GM18868 (cell line): ENCODE results near the gene KDM3A.
"Not testable (repeated sequence)": the region's sequence is repeated elsewhere in the genome, so short reads cannot be mapped to it uniquely, and the experiment has no call there.

ENCODE experiments used
- ATAC-seq: cut with Tn5 transposase; IDR thresholded peaks from one replicate; pipeline ENCODE4 v1.9.1; 2021; ENCODE audit warnings: mild to moderate bottlenecking, moderate library complexity; ENCODE audit not compliant: unreplicated experiment

Gene KDM3A

DNA sequence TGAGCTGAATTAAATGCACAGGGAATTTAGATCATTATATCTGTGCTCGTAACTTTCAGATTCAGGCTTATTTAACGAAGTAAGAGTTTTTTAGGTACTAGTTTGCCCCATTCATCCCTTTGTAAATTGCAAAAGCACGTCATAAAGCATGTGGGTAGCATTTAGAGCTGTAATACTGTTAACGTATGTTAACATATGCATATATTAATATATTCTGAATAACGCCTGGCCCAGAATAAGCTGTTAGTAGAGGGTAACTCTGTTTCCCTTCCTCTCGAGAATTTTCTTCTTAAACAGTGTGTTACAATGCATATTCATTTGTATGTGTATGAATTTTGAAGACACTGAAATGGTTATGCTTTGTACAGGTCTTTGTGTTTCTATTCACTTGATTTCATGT is 30.5 kb downstream of the KDM3A start:
- ATAC-seq = no peak

DNA sequence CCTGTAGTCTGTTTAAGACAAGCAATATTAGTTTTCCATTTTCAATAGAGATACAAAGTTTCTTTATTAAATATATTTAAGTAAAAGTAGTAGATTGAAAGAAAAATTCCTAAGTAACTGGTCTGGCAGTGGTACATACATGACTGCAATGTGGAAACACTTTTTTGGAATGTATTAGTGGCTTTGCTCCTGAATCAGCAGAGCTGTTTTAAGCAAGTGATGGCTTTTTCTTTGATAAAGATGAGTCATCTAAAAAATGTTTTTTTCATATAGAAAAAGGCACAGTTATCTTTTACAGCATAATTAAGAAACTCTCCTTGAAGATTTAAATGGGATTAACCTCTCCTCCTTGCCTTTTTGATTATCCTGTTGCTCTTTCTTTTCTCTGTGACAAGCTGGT is 34.9 kb downstream of the KDM3A start:
- ATAC-seq = no peak

DNA sequence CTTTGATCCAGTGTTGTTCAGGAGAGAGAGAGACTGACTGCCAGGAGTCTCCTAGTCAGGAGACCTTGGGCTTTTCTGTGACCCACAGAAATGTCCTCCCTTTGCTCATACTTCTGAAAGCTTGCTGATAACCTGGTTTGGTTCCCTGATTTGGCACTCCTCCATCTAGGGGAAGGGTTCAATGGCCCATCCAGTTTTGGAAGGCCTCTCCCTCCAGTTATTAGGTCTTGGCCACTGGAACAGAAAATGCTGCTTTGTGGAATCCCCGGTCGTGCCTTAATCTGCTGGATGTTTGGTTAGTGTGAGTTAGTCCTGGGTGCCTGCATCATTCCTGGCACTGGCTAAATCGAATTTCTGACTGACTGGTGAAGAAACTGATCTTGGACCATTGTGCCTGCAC is 35.7 kb downstream of the KDM3A start:
- no peak for ATAC-seq

DNA sequence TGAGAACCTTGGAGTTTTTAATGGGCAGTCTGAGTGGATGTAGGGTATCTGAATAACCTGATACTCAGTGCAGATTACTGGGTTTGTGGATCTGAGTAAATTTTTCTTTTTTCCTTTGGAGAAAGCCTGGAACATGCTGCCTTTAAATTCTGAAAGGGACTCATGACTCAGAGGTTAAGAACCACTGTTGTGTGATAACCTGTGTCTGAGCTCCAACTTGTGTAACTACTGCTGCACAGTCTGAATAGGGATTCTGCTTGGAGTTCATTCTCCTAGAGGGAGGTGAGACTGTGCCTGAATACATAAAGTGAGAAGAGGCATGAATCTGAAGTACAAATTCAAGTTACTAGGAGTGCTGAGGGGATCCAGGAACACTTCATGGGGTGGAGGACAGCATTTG is 36.2 kb downstream of the KDM3A start:
- no peak for ATAC-seq

DNA sequence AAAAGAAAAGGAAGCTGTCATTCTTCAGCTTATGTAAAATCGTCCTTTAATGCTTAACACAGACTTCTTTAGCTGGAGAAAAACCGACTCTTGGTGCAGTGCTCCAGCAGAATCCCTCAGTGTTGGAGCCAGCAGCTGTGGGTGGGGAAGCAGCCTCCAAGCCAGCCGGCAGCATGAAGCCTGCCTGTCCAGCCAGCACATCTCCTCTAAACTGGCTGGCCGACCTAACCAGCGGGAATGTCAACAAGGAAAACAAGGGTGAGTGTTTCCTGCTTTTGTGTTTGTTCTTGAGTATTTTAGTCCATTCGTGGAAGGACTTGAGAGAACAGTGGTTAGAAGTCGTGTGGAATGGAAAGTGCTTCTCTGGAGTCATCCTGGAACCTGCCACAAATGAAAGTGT is 38.9 kb downstream of the KDM3A start:
- no peak for ATAC-seq

DNA sequence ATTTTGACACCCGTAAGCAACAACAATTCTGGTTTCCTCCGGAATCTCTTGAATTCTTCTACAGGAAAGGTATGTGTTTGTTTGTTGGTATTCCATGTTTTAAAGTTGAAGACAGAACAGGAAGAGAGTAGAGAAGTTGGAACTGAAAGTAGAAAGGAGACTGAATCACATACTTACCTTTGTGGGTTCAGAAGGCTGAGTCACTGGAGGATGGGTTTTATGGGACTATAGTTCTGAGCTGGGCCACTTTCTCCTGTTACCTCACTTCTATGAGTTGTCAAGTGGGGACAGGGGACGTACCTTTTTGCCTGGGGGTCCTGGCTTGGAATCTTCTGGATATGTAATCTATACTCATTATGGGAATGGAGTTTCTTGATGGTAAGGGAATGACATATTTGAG is 40.9 kb downstream of the KDM3A start:
- ATAC-seq = no peak

DNA sequence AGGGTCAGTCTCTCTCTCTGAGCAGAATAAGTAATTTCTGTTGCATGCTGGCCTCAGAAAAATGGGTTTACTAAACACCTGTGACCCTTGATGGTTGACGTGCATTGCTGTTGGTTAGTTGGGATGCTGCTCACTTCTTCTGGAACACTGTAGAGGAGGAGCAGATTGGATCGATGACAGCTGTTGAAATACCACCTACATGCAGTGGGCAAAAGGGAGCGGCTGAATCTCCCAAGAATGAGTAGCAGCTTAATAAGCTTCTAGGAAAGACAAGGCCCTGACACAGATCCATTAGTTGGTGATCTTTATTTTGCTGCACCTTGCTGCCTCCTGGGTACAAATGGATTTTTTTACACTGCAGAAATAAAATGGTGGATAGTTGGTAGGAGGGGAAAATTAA is 43.2 kb downstream of the KDM3A start:
- ATAC-seq = no peak

DNA sequence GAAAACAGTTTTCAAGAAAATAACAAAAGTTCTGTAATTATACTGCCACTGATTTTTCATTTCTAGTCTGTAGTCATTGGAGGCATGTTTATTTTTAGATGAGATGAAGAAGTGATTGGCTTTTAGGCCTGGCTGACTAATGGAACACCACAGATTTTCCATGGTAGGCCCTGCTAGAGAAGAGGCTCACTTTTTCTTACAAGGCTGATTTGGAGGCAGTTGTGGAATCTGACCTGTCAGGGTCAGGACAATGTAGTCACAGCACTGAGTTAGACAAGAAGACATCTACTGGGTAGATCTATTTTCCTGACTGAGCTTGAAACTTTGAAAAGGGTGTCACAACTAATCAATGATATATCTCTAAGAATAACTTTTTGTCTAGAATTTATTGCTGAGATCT is 43.9 kb downstream of the KDM3A start:
- ATAC-seq = no peak

DNA sequence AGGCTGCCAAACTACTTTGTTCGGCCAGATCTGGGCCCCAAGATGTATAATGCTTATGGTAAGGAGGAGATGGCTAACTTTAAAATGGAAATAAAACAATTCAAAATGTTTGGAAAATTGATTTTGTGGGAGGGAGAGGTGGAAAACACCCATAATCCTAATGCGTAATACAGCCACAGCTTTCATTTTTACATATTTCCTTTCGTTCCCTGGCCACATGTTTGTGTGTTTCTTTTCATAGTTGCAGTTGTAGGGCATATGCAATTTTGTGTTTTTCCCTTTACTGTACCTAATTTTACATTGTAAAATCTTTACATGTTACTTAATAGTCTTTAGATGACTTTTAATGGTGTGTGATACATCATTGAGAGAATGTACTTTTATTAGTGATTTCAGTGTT is 44.6 kb downstream of the KDM3A start:
- no peak for ATAC-seq

DNA sequence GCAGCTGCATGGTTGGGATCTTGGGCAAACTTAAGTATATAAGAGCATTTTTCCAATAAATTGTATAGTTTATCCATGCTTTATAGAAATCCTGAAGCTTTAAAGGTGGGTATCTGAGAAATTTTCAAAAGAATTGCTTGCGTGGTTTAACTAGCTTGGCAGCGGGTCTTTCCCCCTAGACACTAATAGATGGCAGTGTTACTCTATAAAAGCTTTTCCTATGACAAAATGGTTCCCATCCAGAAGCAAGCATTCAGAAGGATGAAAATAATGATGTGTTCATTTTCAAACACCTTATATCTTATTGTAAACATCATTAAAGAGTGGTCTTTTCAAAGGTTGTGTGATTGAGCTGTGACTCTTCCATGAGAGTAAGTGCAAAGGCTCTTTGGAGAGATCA is 45.9 kb downstream of the KDM3A start:
- no peak for ATAC-seq

DNA sequence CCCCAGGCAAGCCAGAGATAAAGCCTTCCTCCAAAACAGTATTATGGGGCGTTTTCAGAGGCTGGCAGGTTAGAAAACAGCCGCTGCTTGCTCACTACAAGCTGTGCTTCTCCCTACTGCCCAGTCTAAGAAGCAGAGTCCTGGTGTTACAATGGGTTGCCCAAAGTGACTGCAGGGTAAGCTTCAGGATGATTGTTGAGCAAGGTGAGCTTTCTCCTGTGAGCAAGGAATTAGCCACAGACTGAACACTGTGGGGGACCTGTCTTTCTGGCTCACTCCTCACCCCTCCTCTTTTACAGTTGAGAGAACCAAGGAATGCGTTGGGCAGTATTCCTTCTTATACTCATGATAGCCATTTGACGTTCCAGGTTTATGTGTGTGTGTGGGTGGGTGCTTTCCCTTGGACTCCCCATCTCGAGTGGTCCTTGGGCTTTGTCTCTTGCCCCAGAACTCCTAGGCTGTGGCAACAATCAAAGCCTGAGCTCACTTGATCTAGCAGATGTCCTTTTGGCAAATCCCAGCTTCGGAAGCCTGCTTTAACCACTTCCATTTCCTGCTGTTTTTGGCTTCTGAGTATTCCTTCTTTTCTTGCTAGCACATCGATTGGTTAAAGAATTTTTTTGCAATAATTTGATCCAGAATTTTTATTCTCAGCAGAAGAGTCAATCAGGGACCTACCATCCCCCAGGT is 47.5 kb downstream of the KDM3A start:
- no peak for ATAC-seq

DNA sequence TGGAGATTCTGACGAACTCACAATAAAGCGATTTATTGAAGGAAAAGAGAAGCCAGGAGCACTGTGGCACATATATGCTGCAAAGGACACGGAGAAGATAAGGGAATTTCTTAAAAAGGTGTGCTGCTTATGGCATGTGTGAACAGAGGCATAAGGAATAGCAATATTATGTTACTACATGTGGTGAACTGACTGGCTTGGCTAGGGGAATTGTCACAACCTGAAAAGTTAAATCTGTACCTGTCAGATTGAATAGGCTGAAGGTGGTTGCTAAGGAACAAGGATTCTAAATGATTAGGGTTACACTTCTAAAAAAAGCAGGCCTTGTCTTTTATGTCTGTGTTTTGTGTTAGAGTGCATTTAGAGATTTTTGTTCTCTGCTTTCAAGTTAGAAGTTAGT is 48.4 kb downstream of the KDM3A start:
- no peak for ATAC-seq

DNA sequence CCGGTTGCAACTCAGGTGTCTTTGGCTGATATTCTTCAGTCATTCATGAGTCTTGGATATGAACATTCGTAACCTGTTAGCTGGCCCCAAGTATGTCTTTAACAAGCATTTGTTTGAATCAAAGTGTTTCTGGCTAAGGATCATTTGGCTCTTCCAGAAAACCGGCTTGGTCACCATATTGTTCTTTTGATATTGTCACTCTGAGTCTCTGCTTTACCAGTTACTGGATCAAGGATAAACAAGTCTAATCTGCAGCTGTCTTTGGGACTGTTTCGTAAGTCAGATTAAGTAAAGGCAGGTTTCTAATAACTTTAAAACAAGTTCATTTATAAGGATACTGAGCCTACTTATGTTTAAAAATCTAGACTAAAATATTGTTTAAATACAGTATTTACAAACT is 49.1 kb downstream of the KDM3A start:
- ATAC-seq = no peak

DNA sequence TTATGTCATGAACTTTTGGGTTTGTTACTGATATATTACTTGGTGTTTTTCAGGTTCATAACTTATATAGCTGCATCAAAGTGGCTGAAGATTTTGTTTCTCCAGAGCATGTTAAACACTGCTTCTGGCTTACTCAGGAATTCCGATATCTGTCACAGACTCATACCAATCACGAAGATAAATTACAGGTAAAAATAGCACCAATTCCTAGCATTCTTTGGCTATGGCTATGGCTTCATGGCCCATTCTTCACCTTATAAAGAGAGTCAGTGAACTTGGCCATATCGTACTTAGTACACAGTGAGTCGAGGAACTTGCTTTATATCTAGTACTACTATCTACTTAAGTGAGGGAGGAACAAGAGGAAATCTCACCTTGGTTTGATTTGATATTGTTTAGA is 49.9 kb downstream of the KDM3A start:
- no peak for ATAC-seq

DNA sequence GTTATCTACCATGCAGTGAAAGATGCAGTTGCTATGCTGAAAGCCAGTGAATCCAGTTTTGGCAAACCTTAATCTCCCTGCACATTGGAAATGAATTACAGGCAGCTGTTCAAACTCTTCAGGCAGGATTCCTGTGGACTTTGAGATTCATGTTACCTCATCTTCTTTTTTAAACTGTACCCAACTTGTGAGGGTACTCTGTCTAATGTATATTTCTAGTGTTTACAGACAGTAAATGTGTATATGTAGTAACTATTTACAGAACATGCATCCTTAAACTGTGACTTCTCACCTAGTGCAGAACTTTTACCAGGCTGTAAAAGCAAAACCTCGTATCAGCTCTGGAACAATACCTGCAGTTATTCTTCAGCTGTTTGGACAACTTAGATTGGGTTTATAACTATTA is 50.9 kb downstream of the KDM3A start:
- no peak for ATAC-seq

DNA sequence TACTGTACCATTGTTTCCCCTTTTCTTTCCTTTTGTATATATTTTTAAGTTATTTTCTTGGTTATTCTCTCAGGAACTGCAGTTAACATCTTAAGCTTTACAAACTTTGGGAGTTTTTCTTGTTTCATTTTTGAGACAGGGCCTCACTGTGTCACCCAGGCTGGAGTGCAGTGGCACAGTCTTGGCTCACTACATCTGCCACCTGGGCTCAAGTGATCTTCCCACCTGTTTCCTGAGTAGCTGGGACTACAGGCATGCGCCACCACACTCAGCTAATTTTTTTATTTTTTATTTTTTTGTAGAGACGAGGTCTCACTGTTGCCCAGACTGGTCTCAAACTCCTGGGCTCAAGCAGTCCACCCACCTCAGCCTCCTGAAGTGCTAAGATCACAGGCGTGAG is 55.2 kb downstream of the KDM3A start:
- not testable (repeated sequence) for ATAC-seq

DNA sequence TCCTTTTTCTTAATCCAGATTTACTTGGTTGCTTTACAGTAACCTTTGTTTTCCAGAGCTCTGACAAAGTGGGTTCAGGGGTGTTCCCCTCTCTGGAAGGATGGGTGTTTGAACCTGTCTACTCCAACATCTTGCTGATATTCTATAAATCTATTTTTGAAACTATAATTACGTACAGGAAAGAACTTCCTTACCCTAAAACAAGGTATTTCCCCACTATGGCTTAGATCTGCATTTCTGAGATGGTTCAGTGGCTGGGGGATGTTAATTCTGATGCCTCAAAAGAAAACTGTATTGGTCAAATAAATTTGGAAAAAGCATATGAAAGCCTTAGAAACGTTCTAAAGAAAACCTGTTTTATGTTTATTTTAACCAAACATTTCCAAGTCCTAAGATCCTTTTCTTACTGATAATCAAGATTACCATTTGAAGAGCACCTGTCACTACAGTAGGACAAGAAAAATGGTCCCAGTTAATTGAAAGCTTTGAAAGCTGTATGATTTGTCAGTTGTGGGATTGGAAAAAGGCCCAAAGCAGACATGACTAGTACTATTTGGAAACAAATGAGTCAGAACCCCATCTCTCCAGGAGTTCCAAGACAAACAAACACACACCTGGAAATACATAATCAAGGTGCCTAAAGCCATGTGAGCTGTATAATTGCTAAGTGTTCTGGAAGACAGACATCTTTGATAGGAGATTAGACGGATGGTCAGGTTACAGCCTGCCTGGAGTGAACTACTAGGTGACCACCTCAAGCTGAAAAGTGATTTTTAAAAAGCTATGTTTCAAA is 57.5 kb downstream of the KDM3A start:
- ATAC-seq = no peak

DNA sequence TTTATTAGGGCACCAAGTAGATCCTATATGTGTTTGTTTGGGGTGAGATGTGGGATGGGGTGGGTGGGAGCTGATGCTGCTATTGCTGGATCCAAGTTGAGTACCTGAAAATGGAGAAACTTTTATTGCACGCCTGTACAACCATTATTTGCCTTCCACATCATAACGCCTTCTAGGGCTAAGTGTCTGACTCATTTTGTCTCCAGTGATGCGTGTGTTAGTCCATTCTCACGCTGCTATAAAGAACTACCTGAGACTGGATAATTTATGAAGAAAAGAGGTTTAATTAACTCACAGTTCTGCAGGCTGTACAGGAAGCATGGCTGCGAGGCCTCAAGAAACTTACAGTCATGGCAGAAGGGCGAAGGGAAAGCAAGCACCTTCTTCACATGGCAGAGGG is 58.2 kb downstream of the KDM3A start:
- no peak for ATAC-seq

DNA sequence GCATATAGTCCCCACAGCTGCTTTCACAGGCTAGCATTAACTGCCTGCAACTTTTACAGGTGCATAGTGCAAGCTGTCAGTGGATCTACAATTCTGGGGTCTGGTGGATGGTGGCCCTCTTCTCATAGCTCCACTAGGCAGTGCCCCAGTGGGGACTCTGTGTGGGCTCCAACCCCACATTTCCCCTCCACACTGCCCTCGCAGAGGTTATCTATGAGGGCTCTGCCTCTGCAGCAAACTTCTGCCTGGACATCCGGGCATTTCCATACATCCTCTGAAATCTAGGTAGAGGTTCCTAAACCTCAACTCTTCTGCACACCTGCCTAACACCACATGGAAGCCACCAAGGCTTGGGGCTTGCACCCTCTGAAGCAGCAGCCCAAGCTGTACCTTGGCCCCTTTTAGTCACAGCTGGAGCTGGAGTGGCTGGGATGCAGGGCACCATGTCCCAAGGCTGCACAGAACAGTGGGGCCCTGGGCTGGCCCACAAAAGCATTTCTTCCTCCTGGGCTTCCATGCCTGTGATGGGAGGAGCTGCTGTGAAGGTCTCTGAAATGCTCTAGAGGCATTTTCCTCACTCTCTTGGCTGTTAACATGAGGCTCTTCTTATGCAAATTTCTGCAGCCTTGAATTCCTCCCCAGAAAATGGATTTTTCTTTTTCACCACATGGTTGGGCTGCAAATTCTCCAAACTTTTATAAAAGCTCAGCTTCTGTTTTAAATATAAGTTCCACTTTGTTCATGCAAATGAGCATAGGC is 59.3 kb downstream of the KDM3A start:
- no peak for ATAC-seq

DNA sequence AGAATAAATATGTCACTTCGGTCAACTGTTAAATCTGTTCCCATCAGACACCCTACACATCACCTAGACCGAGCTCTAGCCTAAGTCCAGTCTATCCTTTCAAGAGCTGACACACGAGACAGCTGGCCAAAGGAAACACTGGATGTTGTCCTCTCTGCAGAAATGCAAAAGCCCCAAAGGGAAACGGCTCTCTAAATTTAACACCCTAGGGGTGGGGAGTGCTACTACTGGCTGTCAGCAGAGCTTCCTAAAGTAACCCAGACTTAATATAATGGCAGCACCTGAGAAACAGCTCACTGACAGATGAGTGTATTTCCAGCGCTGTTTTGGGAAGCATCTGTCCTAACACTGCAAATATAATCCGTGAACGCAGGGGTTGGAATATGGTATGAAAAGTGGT is 66.4 kb downstream of the KDM3A start:
- ATAC-seq = no peak

DNA sequence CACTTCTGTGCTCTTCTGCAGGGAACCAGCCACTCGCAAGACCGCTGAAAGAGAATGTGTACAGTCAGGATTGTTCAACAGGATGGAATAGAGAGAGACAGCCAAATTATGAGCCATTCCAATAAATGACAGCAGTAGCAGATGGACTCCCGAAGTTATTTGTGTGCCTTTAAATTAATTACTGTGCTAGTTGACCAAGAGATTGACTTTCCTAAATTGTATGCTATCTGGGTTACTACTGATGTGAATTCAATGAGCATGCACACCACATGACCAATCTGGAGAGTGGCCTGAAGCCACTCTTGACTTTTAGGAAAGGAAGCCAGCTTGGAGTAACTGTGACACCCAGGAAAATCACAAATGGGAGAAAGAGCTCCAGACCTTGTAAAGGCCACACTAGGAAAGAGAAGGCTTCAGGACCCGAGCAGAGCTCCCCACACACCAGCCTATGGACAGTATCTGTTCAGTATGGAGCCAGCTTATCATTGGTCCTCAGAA is 69.3 kb downstream of the KDM3A start:
- no peak for ATAC-seq

DNA sequence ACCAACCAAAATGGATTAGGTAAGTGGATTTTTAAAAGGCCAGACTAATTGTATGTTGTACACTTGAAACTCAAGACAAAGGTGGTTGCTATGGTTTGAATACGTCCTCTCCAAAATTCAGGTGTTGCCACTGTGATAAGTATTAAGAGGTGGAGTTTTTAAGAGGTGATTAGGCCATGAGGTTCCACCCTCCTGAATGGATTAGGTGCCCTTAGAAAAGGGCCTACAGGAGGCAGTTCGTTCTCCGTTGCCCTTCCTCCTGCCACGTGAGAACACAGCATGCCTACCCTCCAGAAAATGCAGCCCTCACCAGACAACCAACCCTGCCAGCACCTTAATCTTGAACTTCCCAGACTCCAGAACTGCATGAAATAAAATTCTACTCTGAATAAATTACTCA is 70.9 kb downstream of the KDM3A start:
- no peak for ATAC-seq
